H9 (cell line): ENCODE results near the gene SOCS3. TPM values are rescaled to one million over a fixed set of nuclear protein-coding genes. Genes with fewer than 3 reads are reported as not detected.

ENCODE experiments used
- DNase-seq: peaks from one replicate; pipeline ENCODE4 v3.0.0-alpha.2; 2017
- H2AFZ ChIP-seq: one replicate; pipeline ENCODE4 v1.6.1; 2013; ENCODE audit warnings: mild to moderate bottlenecking, low read length, control low read depth, moderate library complexity
- H2AK5ac ChIP-seq: 2 replicates; pipeline ENCODE4 v1.6.1; 2013; ENCODE audit warnings: low read length, control low read depth, mixed read lengths; ENCODE audit not compliant: insufficient read length
- H2BK120ac ChIP-seq: one replicate; pipeline ENCODE4 v1.6.1; 2013; ENCODE audit warnings: low read depth, mild to moderate bottlenecking, low read length, control low read depth, inconsistent platforms; ENCODE audit not compliant: poor library complexity, severe bottlenecking
- H2BK12ac ChIP-seq: 2 replicates; pipeline ENCODE4 v1.6.1; 2013; ENCODE audit warnings: low read length, control low read depth, mixed read lengths, low read depth; ENCODE audit not compliant: insufficient read length
- H2BK15ac ChIP-seq: 2 replicates; pipeline ENCODE4 v1.6.1; 2013; ENCODE audit warnings: low read depth, low read length, control low read depth
- H2BK20ac ChIP-seq: one replicate; pipeline ENCODE4 v1.6.1; 2013; ENCODE audit warnings: low read depth, mild to moderate bottlenecking, low read length, control low read depth, inconsistent platforms; ENCODE audit not compliant: poor library complexity, severe bottlenecking
- H2BK5ac ChIP-seq: 2 replicates; pipeline ENCODE4 v1.6.1; 2013; ENCODE audit warnings: low read length, control low read depth, mixed read lengths; ENCODE audit not compliant: insufficient read length
- H3K14ac ChIP-seq: 2 replicates; pipeline ENCODE4 v1.6.1; 2013; ENCODE audit warnings: low read length, control low read depth; ENCODE audit not compliant: insufficient read depth
- H3K18ac ChIP-seq: 2 replicates; pipeline ENCODE4 v1.6.1; 2013; ENCODE audit warnings: low read depth, mild to moderate bottlenecking, mixed read lengths, low read length, control low read depth; ENCODE audit not compliant: insufficient read length
- H3K23ac ChIP-seq: 2 replicates; pipeline ENCODE4 v1.6.1; 2013; ENCODE audit warnings: low read length, control low read depth, mixed read lengths, low read depth; ENCODE audit not compliant: insufficient read length
- H3K23me2 ChIP-seq: 2 replicates; pipeline ENCODE4 v1.6.1; 2013; ENCODE audit warnings: low read depth, mild to moderate bottlenecking, mixed read lengths, low read length, control low read depth; ENCODE audit not compliant: insufficient read length, poor library complexity, severe bottlenecking
- H3K27ac ChIP-seq: 2 replicates; pipeline ENCODE4 v1.5.1; 2013; ENCODE audit warnings: low read length, control low read depth, mixed read lengths, low read depth; ENCODE audit not compliant: insufficient read length
- H3K27me3 ChIP-seq: 2 replicates; pipeline ENCODE4 v1.6.1; 2013; ENCODE audit warnings: low read length, control low read depth, inconsistent platforms; ENCODE audit not compliant: insufficient read depth
- H3K4ac ChIP-seq: 2 replicates; pipeline ENCODE4 v1.6.1; 2013; ENCODE audit warnings: low read depth, mild to moderate bottlenecking, control low read depth, inconsistent platforms, low read length, moderate library complexity
- H3K4me1 ChIP-seq: 2 replicates; pipeline ENCODE4 v1.6.1; 2013; ENCODE audit warnings: low read length, control low read depth, inconsistent platforms; ENCODE audit not compliant: insufficient read depth
- H3K4me2 ChIP-seq: 2 replicates; pipeline ENCODE4 v1.6.1; 2013; ENCODE audit warnings: low read length, control low read depth, mixed read lengths; ENCODE audit not compliant: insufficient read length, insufficient read depth
- H3K56ac ChIP-seq: 2 replicates; pipeline ENCODE4 v1.6.1; 2013; ENCODE audit warnings: low read depth, mild to moderate bottlenecking, mixed read lengths, low read length, control low read depth; ENCODE audit not compliant: insufficient read length
- H3K79me1 ChIP-seq: 2 replicates; pipeline ENCODE4 v1.6.1; 2013; ENCODE audit warnings: low read depth, mild to moderate bottlenecking, moderate library complexity, low read length, control low read depth, inconsistent platforms; ENCODE audit not compliant: insufficient read depth, poor library complexity, severe bottlenecking
- H3K79me2 ChIP-seq: 2 replicates; pipeline ENCODE4 v1.6.1; 2013; ENCODE audit warnings: low read length, control low read depth, inconsistent platforms; ENCODE audit not compliant: insufficient read depth
- H3K9ac ChIP-seq: 2 replicates; pipeline ENCODE4 v1.6.1; 2013; ENCODE audit warnings: low read length, control low read depth, mixed read lengths; ENCODE audit not compliant: insufficient read length; ENCODE audit errors: extremely low read depth
- H3K9me3 ChIP-seq: one replicate; pipeline ENCODE4 v1.6.1; 2013; ENCODE audit warnings: low read depth, low read length, inconsistent platforms; ENCODE audit not compliant: control insufficient read depth
- H3T11ph ChIP-seq: one replicate; pipeline ENCODE4 v1.6.1; 2013; ENCODE audit warnings: mild to moderate bottlenecking, low read length, control low read depth, inconsistent platforms
- H4K20me1 ChIP-seq: one replicate; pipeline ENCODE4 v1.6.1; 2013; ENCODE audit not compliant: control insufficient read depth, insufficient read length, insufficient read depth
- H4K5ac ChIP-seq: 2 replicates; pipeline ENCODE4 v1.6.1; 2013; ENCODE audit warnings: low read depth, mild to moderate bottlenecking, mixed read lengths, low read length, control low read depth; ENCODE audit not compliant: insufficient read length
- H4K8ac ChIP-seq: replicated peaks from 2 replicates; pipeline ENCODE4 v1.6.1; 2013; ENCODE audit warnings: low read length, control low read depth, mixed read lengths, low read depth; ENCODE audit not compliant: insufficient read length
- H4K91ac ChIP-seq: 2 replicates; pipeline ENCODE4 v1.6.1; 2013; ENCODE audit warnings: low read depth, mild to moderate bottlenecking, moderate library complexity, mixed read lengths, low read length, control low read depth; ENCODE audit not compliant: insufficient read length
- H3K27ac Mint-ChIP-seq, 3 experiments: 2 replicates in 2 of 3; 3 replicates in 1 of 3; pipeline ENCODE4 v1.8.0; 2020 to 2021; ENCODE audit warnings: mixed read lengths in 3 of 3, mild to moderate bottlenecking in 1 of 3, moderate library complexity in 1 of 3
- H3K27me3 Mint-ChIP-seq: 2 replicates; pipeline ENCODE4 v1.8.0; 2021; ENCODE audit warnings: low read depth, mild to moderate bottlenecking, moderate library complexity, mixed read lengths
- H3K36me3 Mint-ChIP-seq, 3 experiments: 2 replicates in 2 of 3; 3 replicates in 1 of 3; pipeline ENCODE4 v1.8.0; 2020 to 2021; ENCODE audit warnings: low read depth in 3 of 3, mixed read lengths in 3 of 3; ENCODE audit not compliant: insufficient read depth in 1 of 3
- H3K4me1 Mint-ChIP-seq, 2 experiments: 2 replicates each; pipeline ENCODE4 v1.8.0; 2020; ENCODE audit warnings: mixed read lengths in 2 of 2
- H3K4me3 Mint-ChIP-seq, 2 experiments: 2 replicates in 1 of 2; 3 replicates in 1 of 2; pipeline ENCODE4 v1.8.0; 2020 to 2021; ENCODE audit warnings: mild to moderate bottlenecking in 2 of 2, mixed read lengths in 2 of 2, moderate library complexity in 1 of 2
- H3K9me3 Mint-ChIP-seq, 2 experiments: 2 replicates in 1 of 2; 3 replicates in 1 of 2; pipeline ENCODE4 v1.8.0; 2020; ENCODE audit warnings: mild to moderate bottlenecking in 2 of 2, mixed read lengths in 2 of 2, moderate library complexity in 1 of 2
- WGBS: extraction: QIAGEN DNeasy Blood & Tissue Kit; methylation state at CpG from one replicate; pipeline ENCODE4 v1.1.7; 2013; ENCODE audit warnings: missing lambda C conversion rate, low lambda C conversion rate, mixed read lengths; ENCODE audit not compliant: insufficient read length; ENCODE audit errors: extremely low coverage; 5-methylcytosine and 5-hydroxymethylcytosine counted together
- total RNA-seq: library from RNA; stranded (reverse); gene quantifications from 2 replicates; pipeline ENCODE4 v1.2.1, GENCODE V29; 2021
- TF ChIP-seq, protein P1 (sequence below): fragments of 200-600 bp; sonication (generic); conservative IDR thresholded peaks from 3 replicates; pipeline ENCODE4 v1.8.0; 2021; ENCODE audit warnings: antibody characterized with exemption, mild to moderate bottlenecking

SOCS3 gene
- total RNA-seq, 1 experiment from 2014 or later, result 9.5 TPM

- H3K9me3 ChIP-seq, result no peaks in the 10 kb centered on the region
- Mint-ChIP-seq H3K9me3 (no peaks in the 10 kb centered on the region; a peak in 2 of 5 replicates), H3K36me3 (no peaks in the 10 kb centered on the region), H3K4me1 (peaks cover 41 to 54% of the 10 kb centered on the region in 2 experiments), H3K27me3 (peaks cover 2% of the 10 kb centered on the region), H3K4me3 (no peak overlapping the region), H3K27ac (no peak overlapping the region; a peak in 1 of 7 replicates)
- H3T11ph ChIP-seq, result no peak overlapping the region
- no peak overlapping the region for H3K9ac ChIP-seq
- no peak overlapping the region for H4K5ac ChIP-seq
- H3K56ac ChIP-seq, result no peak overlapping the region
- no peak overlapping the region for H2AFZ ChIP-seq
- peaks cover 3% of the 10 kb centered on the region for H3K23me2 ChIP-seq
- H3K27me3 ChIP-seq, result no peaks in the 10 kb centered on the region
- no peak for DNase-seq
- no peak overlapping the region for H3K4ac ChIP-seq
- no peak overlapping the region for H3K27ac ChIP-seq
- H4K20me1 ChIP-seq, result no peaks in the 10 kb centered on the region
- no peak overlapping the region for H4K8ac ChIP-seq
- TF ChIP-seq, protein P1, sequence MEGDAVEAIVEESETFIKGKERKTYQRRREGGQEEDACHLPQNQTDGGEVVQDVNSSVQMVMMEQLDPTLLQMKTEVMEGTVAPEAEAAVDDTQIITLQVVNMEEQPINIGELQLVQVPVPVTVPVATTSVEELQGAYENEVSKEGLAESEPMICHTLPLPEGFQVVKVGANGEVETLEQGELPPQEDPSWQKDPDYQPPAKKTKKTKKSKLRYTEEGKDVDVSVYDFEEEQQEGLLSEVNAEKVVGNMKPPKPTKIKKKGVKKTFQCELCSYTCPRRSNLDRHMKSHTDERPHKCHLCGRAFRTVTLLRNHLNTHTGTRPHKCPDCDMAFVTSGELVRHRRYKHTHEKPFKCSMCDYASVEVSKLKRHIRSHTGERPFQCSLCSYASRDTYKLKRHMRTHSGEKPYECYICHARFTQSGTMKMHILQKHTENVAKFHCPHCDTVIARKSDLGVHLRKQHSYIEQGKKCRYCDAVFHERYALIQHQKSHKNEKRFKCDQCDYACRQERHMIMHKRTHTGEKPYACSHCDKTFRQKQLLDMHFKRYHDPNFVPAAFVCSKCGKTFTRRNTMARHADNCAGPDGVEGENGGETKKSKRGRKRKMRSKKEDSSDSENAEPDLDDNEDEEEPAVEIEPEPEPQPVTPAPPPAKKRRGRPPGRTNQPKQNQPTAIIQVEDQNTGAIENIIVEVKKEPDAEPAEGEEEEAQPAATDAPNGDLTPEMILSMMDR, result no peak
- H3K23ac ChIP-seq, result no peak overlapping the region
- H2BK120ac ChIP-seq, result no peak overlapping the region
- peaks cover 3% of the 10 kb centered on the region; the same call in 1 of the 2 replicates for H3K4me1 ChIP-seq
- H4K91ac ChIP-seq, result no peak overlapping the region
- WGBS, result no CpG with 5 or more reads among the region's 8 CpGs
- no peak overlapping the region for H2BK15ac ChIP-seq
- no peak overlapping the region for H2AK5ac ChIP-seq
- no peaks in the 10 kb centered on the region for H3K79me2 ChIP-seq
- H2BK5ac ChIP-seq, result no peak overlapping the region
- no peak overlapping the region for H2BK12ac ChIP-seq
- no peaks in the 10 kb centered on the region for H3K79me1 ChIP-seq
- H3K4me2 ChIP-seq, result no peak overlapping the region
- H3K14ac ChIP-seq, result no peak overlapping the region
- H2BK20ac ChIP-seq, result no peak overlapping the region
- no peak overlapping the region for H3K18ac ChIP-seq
Observed at GRCh38 chr17:78318407-78318806, 41.5 kb downstream of the SOCS3 start.
